Measurements from ENCODE around the gene ADGRL3.

- TF ChIP-seq CTCF (IDR thresholded peaks at IDR 0.05; ENCODE audit: borderline replicate concordance, extremely low read depth, low read length, poor library complexity, severe bottlenecking) (no peak), EZH2 (IDR thresholded peaks at IDR 0.05; ENCODE audit: borderline replicate concordance, low read depth, low read length, severe bottlenecking) (no peak)
Measured at GRCh38 chr4:61185288-61185687, 14.8 kb upstream of the ADGRL3 start.
